DMS153 (cell line): ENCODE results near the gene BTBD9.

ENCODE experiments used
- DNase-seq: peaks from one replicate; lab custom pipeline; 2025; lab: John Stamatoyannopoulos, UW

BTBD9 gene

DNA sequence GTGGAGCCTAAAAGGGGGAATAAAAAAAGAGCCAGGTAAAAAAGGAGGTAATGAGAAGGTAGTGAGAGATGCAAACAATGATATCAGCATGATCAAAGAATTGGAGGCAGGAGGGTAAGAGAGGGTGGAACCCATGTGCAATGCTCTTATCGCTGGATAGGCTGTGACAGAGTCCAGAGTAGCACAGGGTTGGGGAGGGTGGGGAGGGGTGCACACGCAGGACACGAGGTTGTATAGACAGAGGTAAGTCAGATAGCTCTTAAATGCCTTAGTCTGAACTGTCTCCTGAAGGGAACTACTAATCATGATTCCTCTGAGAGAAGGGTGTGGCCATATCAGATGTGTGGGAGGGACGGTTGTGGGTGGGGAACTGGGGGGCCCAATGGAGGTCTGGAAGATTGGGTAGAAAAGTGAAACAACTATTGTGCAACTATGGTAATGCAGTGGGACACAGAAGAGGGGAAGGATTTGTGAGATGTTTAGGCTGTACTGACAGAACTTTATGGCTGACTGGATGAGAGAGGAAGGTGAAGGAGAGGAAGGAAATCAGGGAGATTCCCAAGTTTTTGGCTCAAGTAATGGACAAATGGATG is 354.8 kb downstream of the BTBD9 start:
- DNase-seq, result no peak

DNA sequence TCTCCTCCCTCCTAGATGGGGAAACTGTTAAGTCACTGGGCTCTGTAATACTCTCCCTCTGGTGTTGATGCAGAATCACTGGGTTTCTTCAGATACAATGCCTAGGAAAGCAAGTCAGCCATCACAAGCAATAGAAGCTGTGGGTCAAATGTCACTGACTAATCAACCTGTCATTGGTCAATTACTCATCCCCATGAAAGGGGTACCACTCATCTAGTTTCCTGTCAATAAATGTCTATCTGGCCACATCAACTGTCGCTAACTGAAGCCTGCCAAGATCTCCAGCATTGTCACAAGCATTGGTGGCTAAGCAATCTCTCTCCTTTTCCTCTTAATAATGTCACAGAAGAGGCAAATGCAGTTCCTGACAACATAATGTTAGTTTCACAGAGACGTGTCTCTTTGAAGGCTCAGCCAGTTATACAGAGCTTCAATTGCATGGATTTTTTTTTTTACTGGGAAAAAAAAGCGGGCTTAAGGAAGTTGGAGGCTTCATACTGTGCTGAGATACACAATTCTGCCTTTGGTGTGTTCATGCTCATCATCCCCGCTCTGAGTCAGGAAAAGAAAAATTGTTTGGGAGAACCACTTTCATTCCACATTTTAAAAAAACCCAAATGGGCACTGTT is 355.9 kb downstream of the BTBD9 start:
- DNase-seq, result no peak

GRCh38 chr6:38282911-38283310 is 356.8 kb downstream of the BTBD9 start:
- DNase-seq, result no peak

DNA sequence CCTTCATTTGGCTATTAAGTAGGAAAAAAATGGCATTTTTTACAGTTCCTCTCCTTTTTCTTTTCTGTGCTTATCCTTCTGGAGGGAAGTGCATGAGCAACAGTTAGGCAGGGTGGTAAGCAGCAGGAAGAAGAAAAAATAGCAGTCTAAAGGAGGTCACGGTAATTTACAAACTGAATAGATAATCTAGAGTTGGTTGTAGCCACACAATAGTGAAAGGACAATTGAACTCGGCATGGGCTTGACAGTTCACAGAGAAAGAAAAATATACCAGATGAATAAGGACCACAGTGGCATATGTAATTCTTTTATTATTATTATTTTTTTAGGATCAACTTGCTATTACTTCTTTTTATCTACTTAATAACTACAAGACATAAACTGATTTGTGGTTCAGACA is 358.6 kb downstream of the BTBD9 start:
- DNase-seq, result no peak

- no peak for DNase-seq
Measured at GRCh38 chr6:38279963-38280588, 359.7 kb downstream of the BTBD9 start.

- no peak for DNase-seq
Measured at GRCh38 chr6:38279423-38279822, 360.3 kb downstream of the BTBD9 start.

DNA sequence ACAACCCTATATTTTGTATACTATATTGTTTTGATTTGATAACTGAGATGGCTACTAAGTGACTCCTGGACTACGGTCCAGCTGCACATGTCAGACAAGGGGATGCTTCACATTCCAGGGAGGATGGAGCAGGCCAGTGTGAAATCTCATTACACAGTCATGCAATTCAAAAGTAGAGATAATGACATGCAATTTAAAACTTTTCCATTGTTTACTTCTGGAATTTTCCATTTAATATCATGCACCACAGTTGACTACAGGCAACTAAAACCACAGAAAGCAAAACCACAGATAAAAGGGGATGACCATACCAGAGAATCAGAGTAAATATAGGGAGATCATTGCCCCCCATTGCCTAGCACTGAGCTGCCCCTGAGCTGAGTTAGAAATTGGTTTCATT is 366.4 kb downstream of the BTBD9 start:
- no peak for DNase-seq

- no peak for DNase-seq
Measured at GRCh38 chr6:38272222-38272621, 367.5 kb downstream of the BTBD9 start.

- no peak for DNase-seq
Measured at GRCh38 chr6:38271081-38271480, 368.6 kb downstream of the BTBD9 start.

- DNase-seq, result no peak
Measured at GRCh38 chr6:38270367-38270766, 369.4 kb downstream of the BTBD9 start.

- no peak for DNase-seq
Measured at GRCh38 chr6:38269461-38270172, 370.1 kb downstream of the BTBD9 start.

- no peak for DNase-seq
Measured at GRCh38 chr6:38268342-38268741, 371.4 kb downstream of the BTBD9 start.

GRCh38 chr6:38266921-38267354 is 372.8 kb downstream of the BTBD9 start:
- no peak for DNase-seq

DNA sequence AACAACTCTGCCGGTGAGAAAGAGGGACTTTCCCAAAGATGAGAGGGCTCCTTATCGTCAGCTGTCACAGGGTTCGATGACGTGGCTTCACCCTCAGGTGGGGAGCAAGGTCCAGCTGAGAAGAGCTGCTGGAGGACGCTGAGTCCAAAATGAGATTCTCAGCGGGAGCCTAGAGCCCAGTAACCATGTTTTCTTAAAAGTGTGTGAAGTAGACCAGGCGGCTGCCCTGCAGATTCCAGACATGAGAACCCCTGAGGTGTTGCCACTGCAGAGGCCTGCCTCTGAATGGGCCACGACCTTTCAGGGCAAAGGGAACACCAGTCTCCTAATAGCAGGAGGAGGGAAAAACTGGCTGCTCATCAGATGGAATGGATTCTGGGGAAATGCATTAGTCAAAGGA is 375.1 kb downstream of the BTBD9 start:
- DNase-seq, result no peak

DNA sequence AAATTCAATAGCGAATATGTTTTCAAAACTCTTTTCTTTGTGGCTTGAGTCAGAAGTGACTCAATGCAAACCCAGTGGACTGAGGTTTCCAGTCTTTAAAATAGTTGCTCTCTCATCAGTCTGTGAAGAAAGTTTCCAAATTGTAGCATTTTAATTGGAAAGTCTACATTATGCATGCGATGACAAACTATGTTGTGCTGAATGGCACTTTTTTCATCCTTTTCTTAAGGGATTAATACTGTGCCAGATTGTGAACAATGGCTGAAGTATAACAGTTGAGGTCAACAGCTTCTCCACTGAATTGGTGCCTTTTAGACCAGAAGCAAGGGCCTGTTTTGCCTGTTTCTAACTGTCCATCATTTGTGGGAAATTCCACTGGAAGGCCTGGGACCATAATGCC is 377.1 kb downstream of the BTBD9 start:
- DNase-seq, result no peak

- DNase-seq, result no peak
Measured at GRCh38 chr6:38262026-38262425, 377.7 kb downstream of the BTBD9 start.

GRCh38 chr6:38261626-38262025 is 378.1 kb downstream of the BTBD9 start:
- no peak for DNase-seq

DNA sequence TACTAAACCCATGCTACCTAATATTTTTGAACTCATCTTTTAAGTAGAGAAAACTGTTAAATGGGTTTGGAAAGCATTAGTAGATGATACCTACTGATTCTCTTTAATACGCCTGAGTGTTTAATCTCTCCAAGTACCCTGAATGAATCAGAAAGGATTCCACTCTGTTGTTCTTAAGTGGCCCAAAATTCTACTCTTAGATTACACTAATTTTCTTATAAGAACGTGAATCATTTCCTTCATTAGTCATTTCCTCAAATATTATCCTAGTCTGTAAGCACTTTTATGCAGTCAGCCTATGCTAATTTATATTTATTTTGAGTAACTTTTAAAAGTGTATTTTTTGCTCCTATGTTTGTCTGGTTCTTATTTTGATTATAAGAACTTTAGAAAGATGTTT is 380.0 kb downstream of the BTBD9 start:
- DNase-seq, result no peak

DNA sequence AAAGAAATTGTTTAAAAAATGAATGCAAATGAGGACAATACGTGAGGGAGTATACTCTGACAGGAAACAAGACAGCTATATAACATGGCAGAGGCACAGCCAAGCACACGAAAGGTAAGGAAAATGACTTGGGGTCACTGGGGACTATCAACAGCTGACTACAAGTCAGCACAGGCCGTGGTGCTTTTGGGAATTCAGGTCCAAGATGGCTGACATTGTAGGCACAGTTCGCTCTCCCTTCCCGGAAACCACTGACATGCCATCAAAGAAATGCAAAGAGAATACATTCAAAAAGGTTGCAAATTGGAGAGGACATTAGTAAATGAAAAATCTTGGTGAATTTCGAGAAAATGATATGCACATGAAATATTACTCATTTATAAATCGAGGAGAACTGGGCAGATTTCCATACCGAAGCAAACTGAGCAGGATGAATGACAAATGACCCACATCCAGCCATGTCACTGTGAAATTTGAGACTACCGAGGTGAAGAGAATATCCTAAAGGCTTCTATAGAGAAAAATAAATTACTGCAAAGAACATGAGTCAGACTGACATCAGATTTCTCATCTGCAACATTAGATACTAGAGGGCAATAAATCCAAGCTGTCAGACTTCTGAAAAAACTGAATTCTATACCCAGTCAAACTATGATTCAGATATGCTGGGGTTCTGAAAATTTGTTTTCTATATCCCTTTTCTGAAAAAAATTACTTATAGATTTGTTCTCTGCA is 391.1 kb downstream of the BTBD9 start:
- no peak for DNase-seq

- DNase-seq, result no peak
Measured at GRCh38 chr6:38245295-38245694, 394.4 kb downstream of the BTBD9 start.

- DNase-seq, result no peak
Measured at GRCh38 chr6:38244869-38245268, 394.9 kb downstream of the BTBD9 start.

DNA sequence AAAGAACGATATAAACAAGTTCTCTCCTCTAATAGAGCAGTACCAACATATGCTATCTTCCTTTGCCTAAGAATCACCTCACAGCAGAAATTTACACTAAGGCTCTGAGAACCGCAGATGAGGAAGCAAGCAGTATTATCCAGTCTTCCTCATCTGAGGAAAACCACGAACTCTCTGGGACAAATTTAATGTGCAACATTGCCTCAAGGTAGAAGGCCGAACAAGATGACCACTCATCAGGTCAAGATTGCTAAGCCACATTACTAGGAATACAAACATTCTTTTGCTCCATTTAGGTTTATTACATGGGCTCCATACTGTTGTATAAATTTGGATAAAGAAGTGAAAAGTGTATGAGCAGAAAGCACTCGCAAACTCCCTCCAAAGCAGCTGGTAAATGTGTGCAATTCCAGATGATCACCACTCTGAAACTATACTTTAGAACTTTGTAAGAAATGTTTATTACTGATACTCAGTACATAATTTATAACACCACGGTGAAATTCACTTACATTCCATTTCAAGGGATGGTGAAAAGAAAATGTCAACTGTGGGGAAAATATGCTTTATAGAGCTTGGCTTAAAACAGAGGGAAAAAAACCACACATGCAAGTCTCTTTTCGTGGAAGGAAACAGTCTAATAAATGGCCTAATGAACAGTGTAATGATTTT is 398.4 kb downstream of the BTBD9 start:
- DNase-seq, result no peak
